HG03139 (cell line): ENCODE data around the gene DISP1.
"Not testable (repeated sequence)": the region's sequence is repeated elsewhere in the genome, so short reads cannot be mapped to it uniquely, and the experiment has no call there.

ENCODE experiments used
- ATAC-seq: cut with Tn5 transposase; IDR thresholded peaks from one replicate; pipeline ENCODE4 v1.9.1; 2021; ENCODE audit not compliant: unreplicated experiment

DISP1 gene

GRCh38 chr1:222792744-222793143 lies 22.1 kb upstream of the DISP1 start:
- ATAC-seq, result no peak

GRCh38 chr1:222794656-222795474 lies 20.0 kb upstream of the DISP1 start:
- ATAC-seq, result no peak

GRCh38 chr1:222798116-222798515 lies 16.7 kb upstream of the DISP1 start:
- no peak for ATAC-seq

GRCh38 chr1:222798975-222799374 lies 15.9 kb upstream of the DISP1 start:
- no peak for ATAC-seq

- ATAC-seq, result no peak
Measured at GRCh38 chr1:222801067-222801466, 13.8 kb upstream of the DISP1 start.

- no peak for ATAC-seq
Measured at GRCh38 chr1:222811671-222812070, 3.2 kb upstream of the DISP1 start.

- ATAC-seq, result no peak
Measured at GRCh38 chr1:222813866-222814535, 838 bp upstream of the DISP1 start.

- no peak for ATAC-seq
Measured at GRCh38 chr1:222815440-222815765, 564 bp downstream of the DISP1 start.

- ATAC-seq, result no peak
Measured at GRCh38 chr1:222817529-222817928, 2.7 kb downstream of the DISP1 start.

GRCh38 chr1:222818171-222818570 lies 3.3 kb downstream of the DISP1 start:
- ATAC-seq, result no peak

GRCh38 chr1:222820171-222820712 lies 5.4 kb downstream of the DISP1 start:
- ATAC-seq, result no peak

- no peak for ATAC-seq
Measured at GRCh38 chr1:222821239-222821638, 6.4 kb downstream of the DISP1 start.

- ATAC-seq, result no peak
Measured at GRCh38 chr1:222823695-222824094, 8.9 kb downstream of the DISP1 start.

- ATAC-seq, result no peak
Measured at GRCh38 chr1:222824641-222825040, 9.8 kb downstream of the DISP1 start.

GRCh38 chr1:222828939-222829338 lies 14.1 kb downstream of the DISP1 start:
- ATAC-seq, result no peak

GRCh38 chr1:222829868-222830267 lies 15.0 kb downstream of the DISP1 start:
- no peak for ATAC-seq

GRCh38 chr1:222833356-222833876 lies 18.6 kb downstream of the DISP1 start:
- ATAC-seq, result no peak

- ATAC-seq, result no peak
Measured at GRCh38 chr1:222843469-222844410, 28.9 kb downstream of the DISP1 start.

- no peak for ATAC-seq
Measured at GRCh38 chr1:222844411-222844779, 29.6 kb downstream of the DISP1 start.

GRCh38 chr1:222845763-222846162 lies 30.9 kb downstream of the DISP1 start:
- ATAC-seq, result no peak

GRCh38 chr1:222850550-222850949 lies 35.7 kb downstream of the DISP1 start:
- ATAC-seq, result not testable (repeated sequence)
